Endothelial cell of umbilical vein (primary cell): ENCODE data around the gene TBC1D10B. TPM values are rescaled to one million over a fixed set of nuclear protein-coding genes. Genes with fewer than 3 reads are reported as not detected.

Source experiments
- BruUV-seq: library from RNA; stranded (reverse); fragments of 400-500 nt; replicated peaks from 2 replicates; lab custom pipeline; 2021; lab: Mats Ljungman, UMichigan
- CTCF ChIA-PET: fragments of 300-600, 350-600 bp; sonication (Branson Sonifier 250); formaldehyde crosslinking; loops from one replicate; lab custom pipeline; 2021; ENCODE audit warnings: antibody characterized with exemption, inconsistent platforms; lab: Charles Lee
- POLR2A ChIA-PET: fragments of 300-600, 350-600 bp; sonication (Branson Sonifier 250); formaldehyde crosslinking; loops from one replicate; lab custom pipeline; 2021; ENCODE audit warnings: antibody characterized with exemption, inconsistent platforms; lab: Charles Lee
- DNase-seq: peaks from one replicate; pipeline ENCODE4 v3.0.0-alpha.2; 2011; ENCODE audit warnings: low read depth, low spot score
- FAIRE-seq: peaks from 2 replicates; lab custom pipeline; 2011; peaks lifted over from hg19 to GRCh38; lab: Jason Lieb, UNC
- H2AFZ ChIP-seq: 2 replicates; pipeline ENCODE4 v1.6.0; 2012; ENCODE audit warnings: low read depth, low read length, control low read depth, inconsistent platforms
- H3K27ac ChIP-seq: 2 replicates; pipeline ENCODE4 v1.5.1; 2011; ENCODE audit warnings: low read depth, mild to moderate bottlenecking, control low read depth, low read length, moderate library complexity; ENCODE audit not compliant: insufficient read depth
- H3K27me3 ChIP-seq, 2 experiments: 2 replicates each; pipeline versions ENCODE4 v1.6.0 to v1.6.1; 2011; ENCODE audit warnings: low read length in 2 of 2, mixed read lengths in 1 of 2; ENCODE audit not compliant: control insufficient read depth in 2 of 2, insufficient read depth in 2 of 2
- H3K36me3 ChIP-seq, 2 experiments: 2 replicates in 1 of 2; 3 replicates in 1 of 2; pipeline ENCODE4 v1.5.1; 2011; ENCODE audit warnings: low read length in 2 of 2, mild to moderate bottlenecking in 1 of 2, moderate library complexity in 1 of 2; ENCODE audit not compliant: control insufficient read depth in 2 of 2, insufficient read depth in 2 of 2; ENCODE audit errors: extremely low read depth in 1 of 2
- H3K4me1 ChIP-seq: 3 replicates; pipeline ENCODE4 v1.5.1; 2011; ENCODE audit warnings: mild to moderate bottlenecking, low read length; ENCODE audit not compliant: control insufficient read depth, insufficient read depth; ENCODE audit errors: extremely low read depth
- H3K4me2 ChIP-seq: 2 replicates; pipeline ENCODE4 v1.6.1; 2011; ENCODE audit warnings: low read length, control low read depth, mixed read lengths; ENCODE audit not compliant: insufficient read depth
- H3K4me3 ChIP-seq, 3 experiments: fragments of 200-600 bp in 1 of 3; sonication (generic), shearing (Covaris generic) in 1 of 3; replicated peaks in 1 of 3; 2 replicates each; pipeline ENCODE4 v1.5.1; 2011 to 2016; ENCODE audit warnings: control low read depth in 3 of 3, low read length in 3 of 3, mild to moderate bottlenecking in 2 of 3, inconsistent platforms in 1 of 3, low read depth in 1 of 3, moderate library complexity in 1 of 3; ENCODE audit not compliant: insufficient read depth in 1 of 3
- H3K79me2 ChIP-seq: 2 replicates; pipeline ENCODE4 v1.6.0; 2012; ENCODE audit warnings: low read length, inconsistent platforms; ENCODE audit not compliant: control insufficient read depth, insufficient read depth
- H3K9ac ChIP-seq: replicated peaks from 2 replicates; pipeline ENCODE3; 2011; ENCODE audit warnings: low read length, control low read depth; ENCODE audit not compliant: insufficient read depth; ENCODE audit errors: extremely low read depth
- H3K9me1 ChIP-seq: replicated peaks from 3 replicates; pipeline ENCODE4 v1.6.0; 2011; ENCODE audit warnings: mild to moderate bottlenecking, low read length; ENCODE audit not compliant: control insufficient read depth, insufficient read depth; ENCODE audit errors: extremely low read depth
- H3K9me3 ChIP-seq: replicated peaks from 2 replicates; pipeline ENCODE4 v1.5.1; 2012; ENCODE audit warnings: low read length, inconsistent platforms; ENCODE audit not compliant: control insufficient read depth, insufficient read depth
- H4K20me1 ChIP-seq: replicated peaks from 2 replicates; pipeline ENCODE3; 2011; ENCODE audit warnings: mild to moderate bottlenecking, low read length; ENCODE audit not compliant: control insufficient read depth, insufficient read depth; ENCODE audit errors: extremely low read depth
- CTCF ChIP-seq, 2 donors: IDR thresholded peaks; 1 replicate in 1 of 2; 2 replicates in 1 of 2; pipeline ENCODE4 v1.5.1; 2011; ENCODE audit warnings: low read length in 2 of 2, mild to moderate bottlenecking in 2 of 2, moderate library complexity in 2 of 2, control low read depth in 1 of 2, inconsistent platforms in 1 of 2, low read depth in 1 of 2; ENCODE audit not compliant: insufficient read depth in 1 of 2; ENCODE audit errors: extremely low read depth in 1 of 2
- EZH2 ChIP-seq: IDR thresholded peaks from 2 replicates; pipeline ENCODE4 v1.6.1; 2012; ENCODE audit warnings: borderline replicate concordance, low read depth, mild to moderate bottlenecking, moderate library complexity, low read length, inconsistent platforms; ENCODE audit not compliant: severe bottlenecking
- FOS ChIP-seq: IDR thresholded peaks from 2 replicates; pipeline ENCODE4 v1.6.1; 2011; ENCODE audit warnings: mild to moderate bottlenecking, low read length, moderate library complexity, borderline replicate concordance; ENCODE audit not compliant: insufficient read depth
- GATA2 ChIP-seq: IDR thresholded peaks from 2 replicates; pipeline ENCODE4 v1.7.0; 2011; ENCODE audit warnings: low read depth, mild to moderate bottlenecking, moderate library complexity, mixed read lengths, low read length; ENCODE audit not compliant: insufficient read length, insufficient read depth
- JUN ChIP-seq: IDR thresholded peaks from 2 replicates; pipeline ENCODE4 v1.6.1; 2011; ENCODE audit warnings: borderline replicate concordance, low read depth; ENCODE audit not compliant: insufficient read length, insufficient read depth
- MAX ChIP-seq: IDR thresholded peaks from 2 replicates; pipeline ENCODE4 v1.6.1; 2011; ENCODE audit not compliant: insufficient read depth, insufficient read length
- MYC ChIP-seq: IDR thresholded peaks from one replicate; pipeline ENCODE4 v1.6.1; 2011; ENCODE audit warnings: mild to moderate bottlenecking, low read depth, low read length
- POLR2A ChIP-seq: IDR thresholded peaks from 2 replicates; pipeline ENCODE4 v1.6.1; 2012; ENCODE audit warnings: low read depth, mild to moderate bottlenecking, control low read depth, low read length
- POLR2AphosphoS5 ChIP-seq: IDR thresholded peaks from 2 replicates; pipeline ENCODE4 v1.6.1; 2012; ENCODE audit warnings: low read depth, mild to moderate bottlenecking, control low read depth, low read length, moderate library complexity; ENCODE audit not compliant: insufficient read depth
- dilution Hi-C: fragments of 300-500 bp; cut with MboI; formaldehyde crosslinking; loops from one replicate; pipeline ENCODE4 v1.15.0; 2019; ENCODE audit warnings: low sequenced_read_pairs; ENCODE audit not compliant: extremely low pct_ligation_motif_present
- intact Hi-C: fragments of 100-400 bp; cut with micrococcal nuclease; formaldehyde crosslinking; loops from one replicate; pipeline ENCODE4 v1.10.0; 2022
- polyA plus RNA-seq, 4 experiments: library from polyadenylated mRNA; depleted of rRNA in 3 of 4; stranded (reverse) in 3 of 4; unstranded in 1 of 4; fragments of >200 nt; gene quantifications; 2 replicates each; pipeline versions ENCODE4 v1.2.1 to v1.2.3, GENCODE V29; 2011 to 2012; ENCODE audit warnings: missing spikeins in 1 of 4
- total RNA-seq: library from RNA; stranded (reverse); gene quantifications from 2 replicates; pipeline ENCODE4 v1.2.3, GENCODE V29; 2021

The TBC1D10B gene
- total and polyA plus RNA-seq, 2 donors (not counting 3 experiments of a cell fraction or from before 2014, with no cell fraction given), result 37.0 to 63.0 TPM

DNA sequence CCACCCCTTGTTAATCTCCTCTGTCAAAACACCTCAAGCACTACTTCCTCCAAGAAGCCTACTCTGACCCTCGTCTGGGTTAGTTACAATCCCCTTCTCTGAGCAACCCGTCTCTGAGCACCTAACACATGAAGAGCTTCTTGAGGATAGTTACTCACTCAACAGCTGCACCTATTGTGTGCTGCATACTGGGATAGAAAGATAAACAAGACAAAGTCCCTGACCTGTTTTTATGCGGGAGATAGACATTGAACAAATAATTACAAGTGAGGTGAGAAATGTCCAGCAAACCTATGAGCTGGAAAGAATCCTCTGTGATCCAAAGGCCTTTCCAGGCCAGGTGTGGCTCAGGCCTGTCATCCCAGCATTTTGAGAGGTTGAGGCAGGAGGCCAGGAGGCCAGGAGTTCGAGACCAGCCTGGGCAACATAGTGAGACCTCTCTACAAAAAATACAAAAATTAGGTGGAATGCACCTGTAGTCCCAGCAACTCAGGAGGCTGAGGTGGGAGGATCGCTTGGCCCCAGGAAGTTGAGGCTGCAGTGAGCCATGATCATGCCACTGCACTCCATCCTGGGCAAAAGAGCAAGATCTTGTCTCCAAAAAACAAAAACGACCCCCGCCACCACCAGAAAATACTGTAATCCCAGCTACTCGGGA is 31.6 kb upstream of the TBC1D10B start:
- Histone ChIP-seq H3K27me3 (no peaks in the 10 kb centered on the region), H3K4me2 (no peak overlapping the region), H3K9me1 (no peaks in the 10 kb centered on the region), H3K4me3 (no peak overlapping the region), H3K4me1 (peaks cover 13% of the 10 kb centered on the region), H3K9ac (no peak overlapping the region), H2AFZ (no peak overlapping the region), H4K20me1 (no peaks in the 10 kb centered on the region), H3K9me3 (no peaks in the 10 kb centered on the region), H3K27ac (no peak overlapping the region), H3K36me3 (peaks cover 0 to 19% of the 10 kb centered on the region in 2 experiments), H3K79me2 (no peaks in the 10 kb centered on the region)
- TF ChIP-seq JUN, result no peak
- TF ChIP-seq POLR2A, result no peak
- no peak for TF ChIP-seq MYC
- no peak for TF ChIP-seq EZH2
- no peak for TF ChIP-seq FOS
- no peak for TF ChIP-seq GATA2
- TF ChIP-seq POLR2AphosphoS5, result no peak
- TF ChIP-seq CTCF (IDR thresholded peaks at IDR 0.05; ENCODE audit: extremely low read depth in 1 of 2, insufficient read depth in 1 of 2, low read depth in 1 of 2, low read length in 2 of 2), result no peak
- no peak for TF ChIP-seq MAX
- ChIA-PET POLR2A (no interaction called here), CTCF (no interaction called here)
- intact Hi-C loops, result loop anchor here (10.0 kb wide), 1 partner anchor 307 kb away; the partner anchor contains the start of genes TBX6 and YPEL3
- dilution Hi-C loops, result no loop called here
- DNase-seq (no peak), FAIRE-seq (no peak)
- BruUV-seq, result no TSS peak
